Mesenchymal stem cell (in vitro differentiated cells and primary cell): Measurements from ENCODE around the gene ZNF280B.
"Not testable (repeated sequence)": the region's sequence is repeated elsewhere in the genome, so short reads cannot be mapped to it uniquely, and the experiment has no call there.

Experiments used
- DNase-seq: peaks from one replicate; pipeline ENCODE4 v3.0.0-alpha.2; 2013
- H2AFZ ChIP-seq: one replicate; pipeline ENCODE4 v1.6.1; 2013; ENCODE audit warnings: low read depth, mild to moderate bottlenecking, control low read depth, inconsistent platforms, low read length, moderate library complexity
- H2AK5ac ChIP-seq: 2 replicates; pipeline ENCODE4 v1.6.1; 2013; ENCODE audit warnings: low read length, moderate library complexity, mild to moderate bottlenecking, inconsistent platforms; ENCODE audit not compliant: severe bottlenecking
- H2BK120ac ChIP-seq: one replicate; pipeline ENCODE4 v1.6.1; 2013; ENCODE audit warnings: low read depth, mild to moderate bottlenecking, inconsistent platforms, low read length, moderate library complexity
- H2BK12ac ChIP-seq, 2 experiments: one replicate each; pipeline ENCODE4 v1.6.1; 2013; ENCODE audit warnings: inconsistent platforms in 2 of 2, low read length in 2 of 2, mild to moderate bottlenecking in 2 of 2, moderate library complexity in 2 of 2, control low read depth in 1 of 2
- H2BK15ac ChIP-seq: one replicate; pipeline ENCODE4 v1.6.1; 2013; ENCODE audit warnings: mild to moderate bottlenecking, low read depth, inconsistent platforms; ENCODE audit not compliant: poor library complexity, severe bottlenecking
- H2BK5ac ChIP-seq: 2 replicates; pipeline ENCODE4 v1.6.1; 2013; ENCODE audit warnings: low read depth, mild to moderate bottlenecking, low read length, control low read depth, inconsistent platforms; ENCODE audit not compliant: poor library complexity, severe bottlenecking
- H3K14ac ChIP-seq, 2 experiments: one replicate each; pipeline ENCODE4 v1.6.1; 2013; ENCODE audit warnings: inconsistent platforms in 2 of 2, low read length in 2 of 2, control low read depth in 1 of 2, mild to moderate bottlenecking in 1 of 2, moderate library complexity in 1 of 2
- H3K18ac ChIP-seq, 2 experiments: one replicate each; pipeline ENCODE4 v1.6.1; 2013; ENCODE audit warnings: inconsistent platforms in 2 of 2, low read length in 2 of 2, control low read depth in 1 of 2, low read depth in 1 of 2, mild to moderate bottlenecking in 1 of 2
- H3K23ac ChIP-seq, 2 experiments: one replicate each; pipeline ENCODE4 v1.6.1; 2013; ENCODE audit warnings: inconsistent platforms in 2 of 2, low read length in 2 of 2, mild to moderate bottlenecking in 2 of 2, moderate library complexity in 2 of 2, control low read depth in 1 of 2
- H3K27ac ChIP-seq: 2 replicates; pipeline ENCODE4 v1.5.1; 2013; ENCODE audit warnings: mild to moderate bottlenecking, moderate library complexity, low read length, control low read depth, inconsistent platforms; ENCODE audit not compliant: poor library complexity, severe bottlenecking
- H3K27me3 ChIP-seq, 2 experiments: 2 replicates each; pipeline versions ENCODE4 v1.6.1 to v1.7.0; 2013; ENCODE audit warnings: low read length in 2 of 2, mild to moderate bottlenecking in 2 of 2, moderate library complexity in 2 of 2, control low read depth in 1 of 2, inconsistent platforms in 1 of 2; ENCODE audit not compliant: control insufficient read depth in 1 of 2, insufficient read depth in 1 of 2
- H3K36me3 ChIP-seq, 2 experiments: 2 replicates each; pipeline versions ENCODE4 v1.6.1 to v1.7.0; 2013; ENCODE audit warnings: low read length in 2 of 2, control low read depth in 1 of 2, inconsistent platforms in 1 of 2, low read depth in 1 of 2, mild to moderate bottlenecking in 1 of 2; ENCODE audit not compliant: insufficient read depth in 2 of 2, control insufficient read depth in 1 of 2
- H3K4ac ChIP-seq, 2 experiments: one replicate each; pipeline ENCODE4 v1.6.1; 2013; ENCODE audit warnings: inconsistent platforms in 2 of 2, low read length in 2 of 2, mild to moderate bottlenecking in 2 of 2, moderate library complexity in 2 of 2, control low read depth in 1 of 2, low read depth in 1 of 2
- H3K4me1 ChIP-seq: 2 replicates; pipeline ENCODE4 v1.6.1; 2013; ENCODE audit warnings: low read depth, low read length, control low read depth; ENCODE audit not compliant: control insufficient read depth, insufficient read depth
- H3K4me2 ChIP-seq: 2 replicates; pipeline ENCODE4 v1.6.1; 2013; ENCODE audit warnings: low read length, mild to moderate bottlenecking, inconsistent platforms; ENCODE audit not compliant: poor library complexity, severe bottlenecking
- H3K4me3 ChIP-seq, 2 experiments: 2 replicates each; pipeline versions ENCODE4 v1.5.1 to v1.7.0; 2013; ENCODE audit warnings: low read length in 2 of 2, mild to moderate bottlenecking in 2 of 2, control low read depth in 1 of 2, low read depth in 1 of 2; ENCODE audit not compliant: insufficient read depth in 1 of 2
- H3K79me1 ChIP-seq: replicated peaks from 2 replicates; pipeline ENCODE4 v1.6.1; 2013; ENCODE audit warnings: mild to moderate bottlenecking, control low read depth, low read length, inconsistent platforms; ENCODE audit not compliant: poor library complexity, severe bottlenecking
- H3K9ac ChIP-seq: 2 replicates; pipeline ENCODE4 v1.7.0; 2013; ENCODE audit warnings: mild to moderate bottlenecking, low read length, moderate library complexity
- H3K9me3 ChIP-seq: 2 replicates; pipeline ENCODE4 v1.7.0; 2013; ENCODE audit warnings: mild to moderate bottlenecking, low read length; ENCODE audit not compliant: control insufficient read depth
- H4K8ac ChIP-seq: one replicate; pipeline ENCODE4 v1.6.1; 2013; ENCODE audit warnings: inconsistent platforms, mild to moderate bottlenecking, low read length, moderate library complexity
- H4K91ac ChIP-seq: one replicate; pipeline ENCODE4 v1.6.1; 2013; ENCODE audit warnings: mild to moderate bottlenecking, low read length, inconsistent platforms
- WGBS: methylation state at CpG from one replicate; pipeline ENCODE4 v1.1.7; 2013; ENCODE audit warnings: mixed read lengths; 5-methylcytosine and 5-hydroxymethylcytosine counted together

ZNF280B gene

GRCh38 chr22:22469527-22469926, 39.0 kb downstream of the ZNF280B start:
- H3K9ac ChIP-seq: no peak overlapping the region
- no peak overlapping the region for H2AFZ ChIP-seq
- H3K9me3 ChIP-seq: peaks cover 10% of the 10 kb centered on the region
- no peak overlapping the region for H3K18ac ChIP-seq
- no peak overlapping the region for H4K8ac ChIP-seq
- no peak overlapping the region for H3K27ac ChIP-seq
- peaks cover 0 to 26% of the 10 kb centered on the region in 2 experiments for H3K27me3 ChIP-seq
- H3K4ac ChIP-seq: no peak overlapping the region
- H3K4me1 ChIP-seq: no peaks in the 10 kb centered on the region
- H2BK5ac ChIP-seq: no peak overlapping the region
- H3K36me3 ChIP-seq: no peaks in the 10 kb centered on the region
- H3K4me2 ChIP-seq: no peak overlapping the region
- H4K91ac ChIP-seq: no peak overlapping the region
- no peak overlapping the region for H2BK15ac ChIP-seq
- no peak for DNase-seq
- H3K4me3 ChIP-seq: no peak overlapping the region
- no peak overlapping the region for H3K14ac ChIP-seq
- no peaks in the 10 kb centered on the region for H3K79me1 ChIP-seq
- WGBS: 100% methylated on average over 1 of the region's 2 CpGs
- H2BK12ac ChIP-seq: no peak overlapping the region
- H2AK5ac ChIP-seq: no peak overlapping the region
- no peak overlapping the region for H3K23ac ChIP-seq
- H2BK120ac ChIP-seq: no peak overlapping the region

DNA sequence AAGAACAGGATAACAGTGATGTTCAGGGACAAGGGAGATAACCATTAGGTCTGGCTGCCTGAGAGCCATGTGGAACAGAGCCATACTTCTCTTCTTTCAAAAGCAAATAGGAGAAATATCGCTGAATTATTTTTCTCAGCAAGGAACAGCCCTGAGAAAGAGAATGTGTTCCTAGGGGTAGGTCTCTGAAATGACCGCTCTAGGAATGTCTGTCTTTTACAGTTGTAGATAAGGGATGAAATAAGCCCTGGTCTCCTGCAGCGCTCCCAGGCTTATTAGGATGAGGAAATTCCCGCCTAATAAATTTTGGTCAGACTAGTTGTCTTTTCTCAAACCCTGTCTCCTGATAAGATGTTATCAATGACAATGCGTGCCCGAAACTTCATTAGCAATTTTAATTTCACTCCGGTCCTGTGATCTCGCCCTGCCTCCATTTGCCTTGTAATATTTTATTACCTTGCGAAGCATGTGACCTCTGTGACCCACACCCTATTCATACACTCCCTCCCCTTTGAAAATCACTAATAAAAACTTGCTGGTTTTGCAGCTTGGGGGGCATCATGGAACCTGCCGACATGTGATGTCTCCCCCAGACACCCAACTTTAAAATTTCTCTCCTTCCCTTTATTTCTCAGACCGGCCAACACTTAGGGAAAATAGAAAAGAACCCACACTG, 39.6 kb downstream of the ZNF280B start:
- H2BK120ac ChIP-seq, H2AFZ ChIP-seq, H2BK15ac ChIP-seq, H3K27ac ChIP-seq, H3K4me3 ChIP-seq, H3K18ac ChIP-seq, H2BK5ac ChIP-seq, H4K8ac ChIP-seq, H4K91ac ChIP-seq, H3K4ac ChIP-seq, H3K14ac ChIP-seq, H3K36me3 ChIP-seq, H3K4me1 ChIP-seq, DNase-seq, H3K23ac ChIP-seq, H3K9ac ChIP-seq, H2BK12ac ChIP-seq, H3K4me2 ChIP-seq, H2AK5ac ChIP-seq, H3K79me1 ChIP-seq: not testable (repeated sequence)
- peaks cover 0 to 31% of the 10 kb centered on the region in 2 experiments for H3K27me3 ChIP-seq
- 79% methylated on average over 10 of the region's 11 CpGs for WGBS
- peaks cover 10% of the 10 kb centered on the region for H3K9me3 ChIP-seq

- no CpG with 5 or more reads among the region's 1 CpG for WGBS
- Histone ChIP-seq H2BK5ac (no peak overlapping the region), H4K8ac (no peak overlapping the region), H3K27me3 (peaks cover 0 to 43% of the 10 kb centered on the region in 2 experiments), H4K91ac (no peak overlapping the region), H3K4me2 (no peak overlapping the region), H3K18ac (no peak overlapping the region), H3K4me1 (no peaks in the 10 kb centered on the region), H3K14ac (no peak overlapping the region), H3K4ac (no peak overlapping the region), H2AFZ (no peak overlapping the region), H3K9ac (no peak overlapping the region), H3K27ac (no peak overlapping the region), H2BK15ac (no peak overlapping the region), H2AK5ac (no peak overlapping the region), H2BK120ac (no peak overlapping the region), H3K79me1 (no peaks in the 10 kb centered on the region), H2BK12ac (no peak overlapping the region), H3K36me3 (no peaks in the 10 kb centered on the region), H3K4me3 (no peak overlapping the region), H3K23ac (no peak overlapping the region), H3K9me3 (peaks cover 10% of the 10 kb centered on the region)
- no peak for DNase-seq
Observed at GRCh38 chr22:22467112-22467511, 41.4 kb downstream of the ZNF280B start.

DNA sequence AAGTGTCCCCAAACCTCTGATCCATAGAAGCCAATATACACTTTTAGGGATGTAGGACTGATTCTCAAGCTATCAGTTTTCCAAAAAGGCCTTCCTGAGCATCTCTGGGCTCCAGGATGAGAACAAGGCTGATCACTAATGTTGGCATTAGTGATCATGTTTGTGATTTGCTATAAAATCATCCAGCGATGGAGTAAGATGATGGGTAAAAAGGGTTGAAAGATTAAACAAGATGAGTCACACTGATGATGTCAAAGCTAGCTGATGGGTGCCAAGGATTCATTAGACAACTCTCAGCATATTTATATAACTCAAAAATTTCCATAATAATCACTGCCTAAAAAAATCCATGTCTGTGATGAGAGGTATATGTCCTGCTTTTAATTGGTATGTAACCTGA, 42.8 kb downstream of the ZNF280B start:
- Histone ChIP-seq H2BK120ac (no peak overlapping the region), H3K4me1 (no peaks in the 10 kb centered on the region), H3K36me3 (no peaks in the 10 kb centered on the region), H3K4ac (no peak overlapping the region), H3K27ac (no peak overlapping the region), H2AK5ac (no peak overlapping the region), H3K14ac (no peak overlapping the region), H3K79me1 (no peaks in the 10 kb centered on the region), H3K23ac (no peak overlapping the region), H3K4me3 (no peak overlapping the region), H3K9ac (no peak overlapping the region), H3K27me3 (peaks cover 0 to 43% of the 10 kb centered on the region in 2 experiments), H3K18ac (no peak overlapping the region), H2AFZ (no peak overlapping the region), H3K4me2 (no peak overlapping the region), H2BK15ac (no peak overlapping the region), H4K91ac (no peak overlapping the region), H2BK12ac (no peak overlapping the region), H4K8ac (no peak overlapping the region), H3K9me3 (peaks cover 10% of the 10 kb centered on the region), H2BK5ac (no peak overlapping the region)
- no peak for DNase-seq
- WGBS: 80% methylated on average over 1 of the region's 1 CpG
